WERI-Rb-1 (cell line): ENCODE measurements around the gene GSX2.

Experiments used
- DNase-seq: peaks from one replicate; pipeline ENCODE4 v3.0.0-alpha.2; 2020
- H3K27ac ChIP-seq: fragments of 250-450 bp; sonication (Bioruptor Pico); 2 replicates; pipeline ENCODE4 v1.5.1; 2020; ENCODE audit warnings: mild to moderate bottlenecking, moderate library complexity
- H3K27me3 ChIP-seq: fragments of 250-450 bp; sonication (Bioruptor Pico); 2 replicates; pipeline ENCODE4 v1.5.1; 2021; ENCODE audit warnings: mild to moderate bottlenecking, low read depth, moderate library complexity; ENCODE audit not compliant: insufficient read depth, severe bottlenecking
- H3K36me3 ChIP-seq: fragments of 250-450 bp; sonication (Bioruptor Pico); 2 replicates; pipeline ENCODE4 v1.5.1; 2020; ENCODE audit warnings: mild to moderate bottlenecking, moderate library complexity
- H3K4me3 ChIP-seq: 2 replicates; pipeline ENCODE4 v1.5.1; 2011; ENCODE audit warnings: low read depth, mild to moderate bottlenecking, control low read depth, low read length
- H3K9me3 ChIP-seq: fragments of 250-450 bp; sonication (Bioruptor Pico); 2 replicates; pipeline ENCODE4 v1.5.1; 2021; ENCODE audit warnings: mild to moderate bottlenecking, moderate library complexity; ENCODE audit not compliant: severe bottlenecking
- TF ChIP-seq, protein P1 (sequence below): IDR thresholded peaks from 2 replicates; pipeline ENCODE4 v1.5.1; 2011; ENCODE audit warnings: low read depth, mild to moderate bottlenecking, control low read depth, inconsistent platforms, low read length

GSX2 gene

GRCh38 chr4:54139332-54139731 lies 39.4 kb downstream of the GSX2 start:
- Histone ChIP-seq H3K4me3 (no peak overlapping the region), H3K27ac (no peak overlapping the region), H3K36me3 (no peaks in the 10 kb centered on the region), H3K27me3 (peaks cover 50% of the 10 kb centered on the region), H3K9me3 (no peaks in the 10 kb centered on the region)
- TF ChIP-seq, protein P1, sequence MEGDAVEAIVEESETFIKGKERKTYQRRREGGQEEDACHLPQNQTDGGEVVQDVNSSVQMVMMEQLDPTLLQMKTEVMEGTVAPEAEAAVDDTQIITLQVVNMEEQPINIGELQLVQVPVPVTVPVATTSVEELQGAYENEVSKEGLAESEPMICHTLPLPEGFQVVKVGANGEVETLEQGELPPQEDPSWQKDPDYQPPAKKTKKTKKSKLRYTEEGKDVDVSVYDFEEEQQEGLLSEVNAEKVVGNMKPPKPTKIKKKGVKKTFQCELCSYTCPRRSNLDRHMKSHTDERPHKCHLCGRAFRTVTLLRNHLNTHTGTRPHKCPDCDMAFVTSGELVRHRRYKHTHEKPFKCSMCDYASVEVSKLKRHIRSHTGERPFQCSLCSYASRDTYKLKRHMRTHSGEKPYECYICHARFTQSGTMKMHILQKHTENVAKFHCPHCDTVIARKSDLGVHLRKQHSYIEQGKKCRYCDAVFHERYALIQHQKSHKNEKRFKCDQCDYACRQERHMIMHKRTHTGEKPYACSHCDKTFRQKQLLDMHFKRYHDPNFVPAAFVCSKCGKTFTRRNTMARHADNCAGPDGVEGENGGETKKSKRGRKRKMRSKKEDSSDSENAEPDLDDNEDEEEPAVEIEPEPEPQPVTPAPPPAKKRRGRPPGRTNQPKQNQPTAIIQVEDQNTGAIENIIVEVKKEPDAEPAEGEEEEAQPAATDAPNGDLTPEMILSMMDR: no peak
- DNase-seq: no peak

DNA sequence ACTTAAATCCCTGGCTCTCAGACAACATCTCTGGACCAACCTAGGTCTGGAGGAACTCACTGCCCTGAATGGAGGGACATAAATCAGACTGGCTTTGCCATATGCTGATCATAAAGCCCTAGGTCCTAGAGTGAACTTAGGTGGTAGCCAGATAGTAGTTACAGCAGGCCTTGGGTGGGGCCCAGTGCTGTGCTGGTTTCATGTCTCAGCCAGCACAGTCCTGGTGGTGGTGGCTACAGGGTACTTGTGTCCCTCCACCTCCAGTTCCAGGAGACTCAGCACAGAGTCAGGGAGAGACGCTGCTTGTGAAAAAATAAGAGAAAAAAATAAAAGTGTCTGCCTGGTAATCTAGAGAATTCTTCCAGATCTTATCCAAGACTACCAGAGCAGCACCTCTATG lies 40.3 kb downstream of the GSX2 start:
- Histone ChIP-seq H3K9me3 (no peaks in the 10 kb centered on the region), H3K27ac (no peak overlapping the region), H3K4me3 (no peak overlapping the region), H3K27me3 (peaks cover 60% of the 10 kb centered on the region), H3K36me3 (no peaks in the 10 kb centered on the region)
- TF ChIP-seq, protein P1: no peak
- DNase-seq: no peak

GRCh38 chr4:54144199-54144598 lies 44.2 kb downstream of the GSX2 start:
- Histone ChIP-seq H3K9me3 (no peaks in the 10 kb centered on the region), H3K27me3 (peaks cover 61% of the 10 kb centered on the region), H3K36me3 (no peaks in the 10 kb centered on the region), H3K4me3 (no peak overlapping the region), H3K27ac (no peak overlapping the region)
- no peak for DNase-seq
- TF ChIP-seq, protein P1: no peak

DNA sequence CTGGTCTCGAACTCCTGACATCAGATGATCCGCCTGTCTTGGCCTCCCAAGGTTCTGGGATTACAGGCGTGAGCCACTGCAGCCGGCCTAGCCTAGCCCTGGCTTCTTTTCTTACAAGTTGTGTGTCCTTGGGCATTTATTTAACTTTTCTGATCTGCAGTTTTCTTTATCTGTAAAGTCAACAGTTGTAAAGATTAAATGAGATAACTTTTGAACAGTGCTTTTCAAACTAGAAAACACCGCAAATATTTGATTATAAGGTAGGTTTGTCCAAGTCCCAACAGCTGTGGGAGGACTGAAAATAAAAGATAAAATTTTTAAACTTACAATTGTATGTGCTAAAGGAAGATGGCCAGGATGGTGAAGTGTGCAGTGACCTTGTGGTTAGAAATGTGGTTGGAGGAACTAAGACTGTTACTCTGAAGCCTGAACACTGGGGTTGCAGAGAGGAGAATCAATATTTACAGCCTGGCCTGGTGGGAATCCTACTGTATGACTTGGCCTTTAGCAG lies 44.8 kb downstream of the GSX2 start:
- H3K27ac ChIP-seq: no peak overlapping the region
- no peaks in the 10 kb centered on the region for H3K9me3 ChIP-seq
- H3K4me3 ChIP-seq: no peak overlapping the region
- TF ChIP-seq, protein P1: no peak
- peaks cover 58% of the 10 kb centered on the region for H3K27me3 ChIP-seq
- DNase-seq: no peak
- H3K36me3 ChIP-seq: no peaks in the 10 kb centered on the region

DNA sequence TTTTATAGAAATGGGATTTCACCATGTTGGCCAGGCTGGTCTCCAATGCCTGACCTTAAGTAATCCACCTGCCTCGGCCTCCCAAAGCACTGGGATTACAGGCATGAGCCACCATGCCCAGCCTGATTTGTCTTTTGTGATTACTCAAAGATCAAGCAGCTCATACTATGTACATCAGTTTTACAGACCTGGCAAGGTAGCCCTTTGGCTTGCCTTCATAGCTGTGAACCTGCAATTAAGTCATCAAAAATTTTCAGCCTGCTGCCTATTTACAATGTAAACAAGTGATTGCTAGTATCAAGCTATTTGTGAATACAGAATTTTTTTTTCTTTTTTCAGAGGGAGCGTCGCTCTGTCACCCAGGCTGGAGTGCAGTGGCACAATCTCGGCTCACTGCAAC lies 46.2 kb downstream of the GSX2 start:
- H3K9me3 ChIP-seq: no peaks in the 10 kb centered on the region
- H3K4me3 ChIP-seq: no peak overlapping the region
- no peaks in the 10 kb centered on the region for H3K36me3 ChIP-seq
- peaks cover 62% of the 10 kb centered on the region for H3K27me3 ChIP-seq
- TF ChIP-seq, protein P1: no peak
- H3K27ac ChIP-seq: no peak overlapping the region
- DNase-seq: no peak

GRCh38 chr4:54149323-54149722 lies 49.4 kb downstream of the GSX2 start:
- Histone ChIP-seq H3K36me3 (no peaks in the 10 kb centered on the region), H3K9me3 (no peaks in the 10 kb centered on the region), H3K4me3 (no peak overlapping the region), H3K27ac (no peak overlapping the region), H3K27me3 (peaks cover 71% of the 10 kb centered on the region)
- TF ChIP-seq, protein P1: no peak
- DNase-seq: no peak
